HG02763 (cell line): ENCODE measurements around the gene NPAS3.

Experiments
- ATAC-seq: cut with Tn5 transposase; IDR thresholded peaks from one replicate; pipeline ENCODE4 v1.9.1; 2021; ENCODE audit warnings: mild to moderate bottlenecking, moderate library complexity; ENCODE audit not compliant: unreplicated experiment

NPAS3 gene

DNA sequence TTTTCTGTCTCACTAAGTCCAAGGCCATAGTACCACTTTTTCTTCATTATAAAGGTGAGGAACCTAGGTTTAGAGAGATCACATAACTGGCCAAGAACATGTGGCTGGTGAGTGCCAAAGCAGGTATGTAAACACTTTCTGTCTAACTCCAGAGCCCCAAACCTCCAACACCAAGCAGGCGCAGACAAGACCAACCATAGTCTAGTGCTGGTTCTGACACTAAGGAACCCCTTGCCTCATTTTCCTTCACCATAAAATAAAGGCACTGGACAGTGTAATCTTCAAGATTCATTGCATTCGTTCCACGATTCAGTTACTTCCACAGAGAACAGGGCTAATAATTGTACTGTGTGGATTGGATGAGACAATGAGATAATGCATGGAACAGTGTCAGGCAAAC is 71.0 kb downstream of the NPAS3 start:
- no peak for ATAC-seq

DNA sequence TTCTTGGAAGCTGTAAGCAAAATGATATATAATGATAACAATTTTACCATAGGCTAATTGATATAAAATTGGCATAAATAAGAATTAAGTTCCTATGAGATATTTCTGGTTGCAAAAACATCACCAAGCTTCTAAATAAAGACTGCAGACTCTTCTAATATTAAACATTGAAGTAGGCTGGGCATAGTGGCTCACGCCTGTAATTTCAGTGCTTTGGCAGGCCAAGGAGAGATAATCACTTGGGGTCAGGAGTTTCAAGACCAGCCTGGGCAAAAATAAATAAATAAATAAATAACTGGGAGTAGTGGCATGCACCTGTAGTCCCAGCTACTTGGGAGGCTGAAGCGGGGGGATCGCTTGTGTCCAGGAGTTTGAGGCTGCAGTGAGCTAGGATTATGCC is 71.8 kb downstream of the NPAS3 start:
- no peak for ATAC-seq

DNA sequence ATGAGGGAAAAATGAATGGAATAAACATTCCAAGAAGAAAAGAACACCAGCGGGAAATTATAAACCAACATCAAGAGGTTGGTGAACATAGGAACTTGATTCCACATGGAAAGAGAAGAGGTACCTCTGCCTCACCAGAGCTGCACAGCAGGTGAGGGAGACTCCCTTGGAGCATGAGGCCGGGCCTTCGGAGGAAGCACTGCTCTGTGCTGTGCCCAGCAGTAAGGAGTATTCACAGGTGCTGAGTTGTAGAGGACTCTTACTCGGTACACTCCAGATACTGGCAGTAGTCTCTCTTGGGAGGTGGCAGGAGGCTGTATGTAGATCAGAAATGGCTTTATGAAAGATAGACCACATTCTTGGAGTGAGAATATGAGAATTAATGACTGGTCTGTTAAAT is 76.0 kb downstream of the NPAS3 start:
- ATAC-seq: no peak

DNA sequence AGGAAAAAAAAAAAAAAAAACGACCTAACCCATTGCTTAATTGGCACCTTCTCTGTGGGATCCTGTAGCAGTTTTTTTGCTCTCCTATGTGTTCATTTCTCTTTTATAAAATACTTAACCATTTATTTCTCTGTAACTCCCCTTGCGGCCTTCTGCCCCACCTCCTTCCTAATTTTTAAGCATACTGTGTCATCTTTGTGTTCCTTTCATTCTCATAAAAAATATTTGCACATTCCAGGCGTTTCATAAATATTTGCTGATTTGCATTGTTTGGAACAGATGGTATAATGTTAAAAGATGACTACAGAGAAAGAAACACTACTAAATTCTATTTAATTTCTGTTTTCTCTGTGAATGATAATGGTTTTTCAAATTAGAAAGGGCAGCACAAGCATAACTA is 77.9 kb downstream of the NPAS3 start:
- ATAC-seq: no peak

DNA sequence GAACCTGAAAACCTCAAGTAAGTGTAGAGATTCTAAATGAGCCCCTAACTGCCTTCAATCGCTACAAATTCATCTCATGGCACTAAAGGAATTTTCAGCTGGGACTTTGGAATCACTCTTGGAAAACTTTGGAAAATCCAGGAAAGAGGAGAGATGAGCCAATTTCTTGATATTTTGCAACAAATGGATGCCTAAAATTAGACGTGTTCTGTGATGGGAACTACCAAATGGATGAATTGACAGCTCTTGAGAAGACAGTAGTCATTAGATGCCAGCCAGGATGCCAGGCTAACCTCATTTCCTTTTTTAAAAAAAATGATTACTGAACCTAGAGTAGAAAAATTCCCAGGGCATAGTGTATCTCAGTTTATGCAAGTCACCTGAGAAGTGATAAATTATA is 78.3 kb downstream of the NPAS3 start:
- ATAC-seq: no peak

DNA sequence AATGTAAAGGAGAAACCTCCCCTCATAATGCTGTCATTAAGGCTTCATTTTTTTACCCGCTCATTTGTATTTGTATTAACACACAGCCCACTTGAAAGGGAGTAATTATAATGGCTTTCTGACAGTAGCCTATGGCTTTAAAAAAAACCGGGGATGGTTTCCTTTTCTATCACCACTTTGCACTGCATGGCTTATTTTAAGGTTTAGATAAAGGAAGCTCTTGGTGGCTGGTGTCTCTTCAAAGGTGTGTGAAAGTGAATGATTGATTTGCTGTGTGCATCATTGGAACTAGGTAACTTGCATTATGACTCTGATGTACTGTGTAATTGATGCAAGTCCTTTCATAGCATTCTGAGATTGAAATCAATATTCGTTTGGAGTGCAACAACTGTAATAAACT is 80.7 kb downstream of the NPAS3 start:
- ATAC-seq: no peak

DNA sequence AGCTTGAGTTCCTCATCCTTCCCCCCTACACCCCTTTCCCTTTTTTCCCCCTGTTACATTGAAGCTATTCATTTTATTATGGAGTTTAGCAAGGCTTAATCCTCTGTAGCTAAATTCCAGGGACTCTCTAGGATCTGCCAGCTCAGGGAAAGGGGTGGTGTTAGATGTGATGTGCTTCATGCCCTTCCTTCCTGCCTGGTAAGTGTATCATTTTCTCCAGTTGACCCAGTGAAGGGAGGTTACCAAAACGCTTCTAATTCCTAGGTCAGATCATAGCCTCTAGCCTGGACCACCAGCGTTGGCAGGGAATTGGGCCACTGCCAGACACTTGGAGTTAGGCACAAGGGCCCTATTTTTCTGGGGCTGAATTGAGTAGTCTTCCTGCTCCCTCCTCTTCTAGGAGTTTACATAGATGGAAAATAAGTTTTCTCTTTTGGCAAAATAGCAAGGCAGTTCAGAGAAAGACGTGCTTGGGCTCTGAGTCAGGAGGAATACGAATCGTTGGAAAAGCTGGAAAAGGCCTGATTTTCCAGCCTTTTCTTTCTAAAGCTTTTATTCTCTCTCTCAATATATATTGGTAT is 88.3 kb downstream of the NPAS3 start:
- no peak for ATAC-seq

DNA sequence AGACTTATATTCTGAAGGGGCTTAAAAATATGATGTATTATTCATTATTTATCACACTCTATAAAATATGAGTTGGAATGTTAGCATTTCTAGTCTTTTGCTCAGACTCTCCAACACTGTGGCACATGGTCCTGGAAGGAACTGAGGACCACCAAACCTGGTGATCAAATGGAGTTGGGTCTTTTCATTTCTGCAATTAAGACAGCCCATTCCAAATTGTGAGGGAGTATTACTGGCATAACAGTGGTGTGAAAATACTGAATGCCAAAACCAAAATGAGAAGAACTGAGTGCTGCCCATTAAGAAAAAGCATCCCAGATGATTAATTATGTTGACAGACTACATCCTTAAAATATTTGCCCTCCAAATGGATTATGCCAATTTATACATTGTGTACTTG is 90.8 kb downstream of the NPAS3 start:
- ATAC-seq: no peak

DNA sequence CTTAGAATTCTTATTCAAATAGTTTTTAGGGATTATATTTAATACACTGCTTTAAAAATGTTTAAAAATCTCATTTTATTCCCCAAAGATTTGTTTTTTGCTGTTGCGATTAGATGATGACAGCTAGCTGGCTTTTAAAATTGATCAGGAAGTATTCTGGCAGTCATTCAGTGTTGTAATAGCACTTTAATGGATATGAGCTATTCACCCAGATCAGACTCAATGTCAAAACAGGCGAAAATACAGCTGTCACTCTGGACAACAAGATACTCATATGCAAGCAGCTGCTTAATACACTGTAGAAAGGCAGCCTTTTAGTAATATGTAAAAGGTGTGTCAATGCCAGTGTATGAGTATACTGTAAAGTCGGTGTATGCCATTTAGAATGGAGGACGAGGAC is 91.7 kb downstream of the NPAS3 start:
- no peak for ATAC-seq

DNA sequence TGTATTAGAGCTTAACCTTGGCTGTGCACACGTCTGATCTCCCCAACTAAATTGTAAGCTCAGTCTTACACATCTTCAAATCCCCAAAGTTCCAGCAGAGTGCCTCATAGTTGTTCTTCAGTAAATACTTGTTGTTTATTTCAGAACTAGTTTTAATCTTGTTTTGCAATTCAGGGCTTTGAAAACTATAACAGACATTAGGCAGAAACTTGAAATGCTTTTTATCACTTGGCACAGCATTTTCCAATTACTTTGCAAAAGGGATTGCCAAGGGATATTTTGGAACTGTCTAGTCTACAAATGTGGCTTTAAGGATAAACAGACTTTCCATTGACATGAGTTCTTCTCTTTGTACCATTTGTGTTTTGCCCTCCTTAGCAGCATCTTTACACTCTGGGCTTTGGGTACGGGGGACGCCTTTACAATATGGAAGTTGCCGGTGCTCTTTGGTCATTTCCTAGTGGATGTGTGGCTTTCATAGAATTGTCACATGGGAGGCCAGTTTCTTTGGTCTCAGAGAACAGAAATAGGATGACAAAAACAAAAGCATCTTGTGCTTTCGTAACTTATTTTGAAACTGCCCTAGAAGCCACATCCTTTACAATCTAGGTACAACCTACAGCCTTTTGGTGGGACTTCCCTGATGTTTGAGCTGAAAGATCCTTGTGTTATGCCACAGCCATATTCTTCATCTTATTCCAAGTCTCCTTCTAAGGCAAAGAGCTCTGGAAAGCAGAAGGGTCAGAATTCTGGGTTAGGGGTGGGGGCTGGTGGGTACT is 96.9 kb downstream of the NPAS3 start:
- no peak for ATAC-seq

DNA sequence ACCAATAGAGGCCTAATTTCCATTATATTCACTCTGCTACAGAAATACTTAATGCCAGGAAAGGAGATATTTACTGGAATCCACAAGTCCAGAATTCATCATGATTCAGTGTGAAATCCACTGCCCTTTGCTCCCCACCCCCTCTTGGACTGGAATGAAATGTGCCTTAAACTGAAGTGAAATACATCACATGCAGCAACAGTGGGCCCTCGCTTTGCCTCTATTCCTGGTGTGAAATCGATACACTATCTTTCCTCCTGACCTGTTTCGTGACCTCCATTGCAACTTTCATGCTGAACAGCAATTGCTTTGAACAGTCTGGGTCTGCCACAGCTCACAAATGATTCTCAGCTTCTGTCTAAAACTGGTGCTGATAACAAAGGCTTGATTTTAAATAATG is 100.6 kb downstream of the NPAS3 start:
- ATAC-seq: no peak

DNA sequence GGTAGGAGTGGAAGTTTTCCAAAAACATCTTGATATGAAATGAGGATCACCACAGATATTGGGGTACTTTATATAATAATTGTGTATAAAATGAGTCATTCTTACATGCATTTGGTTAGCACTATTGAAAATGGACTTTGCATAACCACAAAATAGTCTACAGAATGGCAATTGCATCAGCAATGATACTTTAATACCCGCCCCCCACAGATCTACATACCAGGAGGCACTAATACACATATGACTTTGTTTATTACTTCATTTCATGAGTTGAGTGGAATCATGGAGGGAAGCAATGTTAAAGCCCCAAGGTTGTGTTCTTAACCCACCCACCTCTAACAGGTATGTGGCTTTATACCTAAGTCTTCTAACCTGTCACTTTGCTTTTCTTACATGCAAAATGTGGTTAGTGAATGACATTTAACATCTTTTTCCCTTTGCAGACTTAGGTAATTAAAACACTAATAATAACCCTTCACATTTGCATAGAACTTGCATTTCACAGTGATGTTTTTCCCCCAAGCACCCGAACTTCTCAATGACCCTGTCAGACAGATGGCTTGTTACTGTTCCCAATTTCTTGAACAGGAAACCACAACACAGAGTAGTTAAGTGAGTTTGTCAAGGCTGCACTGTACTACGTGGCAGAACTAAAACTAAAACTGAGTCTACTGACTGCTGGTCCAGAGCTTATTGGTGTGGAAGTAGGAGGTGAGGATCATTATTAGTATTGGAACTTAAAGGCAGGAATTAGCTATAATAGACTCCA is 101.9 kb downstream of the NPAS3 start:
- ATAC-seq: no peak

DNA sequence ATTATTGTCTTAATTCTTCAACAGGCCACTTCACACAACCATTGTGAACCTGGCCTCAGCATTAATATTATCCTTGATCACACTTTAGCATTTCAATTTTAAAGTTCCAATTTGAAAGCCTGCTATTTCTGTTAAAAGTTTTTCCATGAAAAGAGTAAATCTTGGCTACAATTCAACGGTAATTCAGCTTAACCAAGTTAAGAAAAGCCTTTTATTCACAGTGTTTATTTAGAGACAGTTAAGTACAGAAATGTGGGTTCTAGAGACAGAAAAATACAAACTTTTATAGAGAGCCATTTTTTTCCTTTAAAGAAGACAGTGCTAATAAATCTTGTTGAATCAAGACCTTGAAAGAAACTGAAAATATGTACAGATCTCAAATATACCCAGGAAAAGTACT is 103.9 kb downstream of the NPAS3 start:
- no peak for ATAC-seq

DNA sequence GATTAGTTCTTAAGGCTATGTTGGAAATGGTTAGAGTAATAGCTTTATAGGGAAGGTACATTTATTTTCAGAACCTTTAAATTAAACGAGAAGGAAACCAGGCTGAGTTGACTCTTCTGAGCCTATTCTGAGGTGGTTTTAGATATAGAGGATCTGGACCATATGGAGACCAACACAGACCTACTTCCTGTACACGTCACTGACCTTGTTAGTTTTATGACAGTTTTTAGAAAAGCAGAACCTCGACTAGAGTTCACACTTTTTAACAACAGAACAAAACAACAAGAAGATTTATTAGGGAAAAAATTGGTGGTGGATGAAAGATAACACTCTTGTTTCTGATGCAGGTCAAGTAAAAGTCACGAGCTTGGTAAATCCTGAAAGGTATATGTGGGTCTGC is 107.1 kb downstream of the NPAS3 start:
- no peak for ATAC-seq

DNA sequence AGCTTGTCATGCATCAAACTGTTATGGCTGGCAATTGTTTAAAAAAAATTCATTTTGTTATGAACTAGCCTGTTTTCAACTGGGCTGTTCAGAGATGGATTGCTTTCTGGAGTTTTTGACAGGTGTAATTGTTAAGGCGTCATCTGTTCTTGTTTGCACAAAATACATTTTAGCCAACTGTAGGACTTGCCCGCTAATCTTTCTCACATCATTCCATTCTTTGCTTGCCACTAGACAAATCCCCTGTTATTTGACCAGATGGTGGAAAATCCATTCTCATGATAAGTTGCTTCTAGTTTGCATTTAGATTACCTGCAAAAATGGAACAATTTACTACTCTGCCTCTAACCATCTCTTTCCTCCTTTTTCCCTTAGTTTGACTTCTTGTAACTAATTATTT is 114.3 kb downstream of the NPAS3 start:
- no peak for ATAC-seq

DNA sequence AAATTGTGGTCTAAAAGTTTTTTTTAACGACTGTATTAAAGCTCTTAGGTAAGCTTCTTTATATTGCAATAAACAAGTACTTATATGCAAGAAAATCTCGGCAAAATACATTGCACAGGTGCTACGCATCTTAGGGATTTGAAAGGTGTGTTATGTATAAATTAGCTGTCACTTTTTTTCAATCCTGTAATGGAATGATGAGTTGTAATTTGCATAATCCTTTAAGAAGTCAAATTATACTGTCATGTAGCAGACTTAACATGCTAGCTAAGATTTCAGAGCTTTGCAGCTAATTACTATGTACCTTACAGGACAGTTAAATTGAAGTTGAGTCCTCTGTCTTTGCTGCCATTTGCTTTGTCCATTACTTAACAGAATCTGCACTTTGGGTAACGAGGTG is 117.5 kb downstream of the NPAS3 start:
- no peak for ATAC-seq

DNA sequence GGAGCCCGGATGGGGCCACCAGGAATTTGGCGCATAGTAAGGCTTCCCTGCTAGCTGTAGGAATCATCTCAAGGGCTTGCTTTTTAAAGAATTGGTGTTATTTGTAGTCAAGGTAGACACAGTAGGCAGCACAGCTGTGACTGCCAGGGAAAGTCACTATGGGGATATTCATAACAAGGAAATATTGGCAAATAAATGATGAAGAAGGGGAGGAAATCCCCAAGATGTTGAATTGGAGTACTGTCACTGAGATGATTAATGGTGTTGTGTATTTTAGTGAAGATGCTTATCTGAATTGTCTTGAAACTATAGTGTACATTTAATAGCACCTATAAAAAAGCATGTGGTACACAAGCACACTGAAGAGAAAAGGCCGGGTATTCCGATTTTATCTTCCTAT is 118.9 kb downstream of the NPAS3 start:
- ATAC-seq: no peak

DNA sequence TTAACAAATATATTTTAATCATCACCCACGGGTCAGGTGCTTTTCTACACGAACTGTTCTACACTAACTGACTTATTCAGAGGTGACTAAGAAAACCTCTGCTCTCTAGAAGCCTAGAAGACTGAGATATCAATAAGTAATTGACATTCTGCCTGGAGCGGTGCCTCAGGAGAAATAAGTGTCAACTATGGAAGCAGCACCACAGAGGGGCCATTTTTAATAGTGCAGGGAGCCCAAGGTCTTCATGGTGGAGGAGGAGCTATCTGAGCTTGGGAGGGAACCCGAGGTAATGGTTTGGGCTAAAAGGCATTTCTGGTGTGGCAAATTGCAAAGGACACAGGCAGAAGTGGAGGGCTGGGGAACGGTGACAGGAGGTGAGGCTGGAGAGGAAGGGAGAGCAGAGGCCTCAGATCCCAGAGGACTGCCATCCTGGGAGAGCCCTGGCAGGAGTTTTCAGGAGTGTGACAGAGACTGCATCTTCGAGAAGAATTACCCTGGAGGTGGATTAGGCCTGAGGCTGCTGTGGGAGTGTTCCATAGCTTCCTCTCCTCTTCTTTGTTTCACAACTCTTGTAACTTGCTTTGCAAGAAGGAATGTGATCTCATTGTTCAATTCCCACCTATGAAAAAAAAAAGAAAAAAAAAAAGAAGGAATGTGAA is 123.1 kb downstream of the NPAS3 start:
- no peak for ATAC-seq

DNA sequence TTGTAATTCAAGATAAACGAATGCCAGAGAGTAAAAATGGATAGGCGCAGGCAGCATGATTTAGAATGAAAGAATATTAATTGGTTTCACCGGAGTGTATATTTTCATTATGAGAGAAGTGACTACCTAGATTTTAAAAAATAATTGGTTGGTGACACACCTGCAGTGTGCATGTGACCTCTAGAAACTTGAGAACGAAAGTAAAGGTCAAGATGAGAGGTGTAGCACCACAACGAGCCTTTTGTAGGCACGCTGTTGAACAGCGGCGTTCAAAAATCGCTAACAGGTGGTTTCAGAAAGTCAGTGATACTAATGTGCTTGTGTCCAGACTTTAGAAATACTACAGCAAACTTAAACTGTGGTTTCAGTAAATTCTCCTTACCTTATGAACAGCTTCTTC is 123.8 kb downstream of the NPAS3 start:
- ATAC-seq: no peak

DNA sequence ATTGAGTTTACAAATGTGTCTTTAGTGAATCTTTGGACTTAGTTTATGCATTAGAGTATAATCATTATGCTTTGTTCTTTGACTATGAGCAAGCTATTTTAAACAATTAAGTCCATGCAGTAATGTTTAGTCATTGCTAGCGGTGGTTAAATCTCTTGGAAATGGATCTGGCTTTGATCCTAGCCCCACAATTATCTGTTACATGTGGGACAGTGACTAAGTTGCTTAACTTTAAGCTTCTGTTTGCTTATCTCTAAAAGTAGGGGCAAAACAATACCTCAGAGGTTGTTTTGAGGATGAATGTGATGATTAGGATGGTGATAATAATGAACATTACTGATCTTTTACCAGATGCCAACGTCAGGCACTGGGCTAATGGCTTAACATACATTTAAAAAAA is 124.2 kb downstream of the NPAS3 start:
- no peak for ATAC-seq

DNA sequence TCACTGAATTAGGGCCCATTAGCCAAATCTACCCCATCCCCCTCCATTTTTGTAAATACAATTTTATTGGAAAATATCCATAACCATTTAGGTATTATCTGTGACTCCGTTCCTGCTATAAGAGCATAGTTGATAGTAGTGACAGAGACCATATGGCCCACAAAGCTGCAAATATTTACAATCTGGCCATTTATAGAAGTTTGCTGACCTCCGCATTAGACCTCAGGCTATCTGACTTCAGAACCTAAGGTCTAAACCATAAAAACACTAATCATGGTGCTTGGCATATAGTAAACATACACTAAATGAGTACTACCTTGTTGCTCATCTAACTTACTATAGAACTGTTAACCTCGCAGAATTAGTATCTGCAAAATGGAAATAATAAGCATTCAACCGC is 124.8 kb downstream of the NPAS3 start:
- no peak for ATAC-seq

DNA sequence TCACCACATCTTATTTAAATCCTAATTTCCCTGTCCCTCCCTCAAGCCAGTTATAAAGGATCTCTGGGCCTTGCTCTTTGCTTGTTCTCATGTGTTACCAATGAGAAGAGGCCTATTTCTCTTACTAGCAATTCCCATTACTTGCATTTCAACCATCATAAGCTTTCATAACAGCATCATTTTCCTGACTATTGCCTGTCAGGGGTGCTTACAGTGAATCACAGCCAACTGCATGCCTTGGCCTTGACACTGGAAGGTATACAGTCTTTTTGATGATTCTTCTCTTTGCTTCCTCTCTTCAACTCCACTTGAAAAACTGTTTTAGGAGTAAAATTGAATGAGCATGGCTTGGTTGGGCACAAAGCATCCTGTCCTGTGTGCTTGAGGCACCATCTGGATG is 127.0 kb downstream of the NPAS3 start:
- ATAC-seq: no peak
